CD4-positive, alpha-beta memory T cell (primary cell): ENCODE results near the gene TUBA4A. TPM values are rescaled to one million over a fixed set of nuclear protein-coding genes. Genes with fewer than 3 reads are reported as not detected.

Experiments
- CTCF ChIA-PET: fragments of 350-600 bp; sonication (Branson Sonifier 250); formaldehyde crosslinking; loops from one replicate; lab custom pipeline; 2021; ENCODE audit warnings: inconsistent platforms; ENCODE audit not compliant: partially characterized antibody; lab: Charles Lee
- POLR2A ChIA-PET: fragments of 350-600 bp; sonication (Branson Sonifier 250); formaldehyde crosslinking; loops from one replicate; lab custom pipeline; 2021; ENCODE audit not compliant: partially characterized antibody; lab: Charles Lee
- DNase-seq, 5 donors: peaks; one replicate each; pipeline versions ENCODE4 v3.0.0 to v3.0.0-alpha.2; 2020 to 2022; ENCODE audit warnings: mixed read lengths in 1 of 5
- H3K27ac ChIP-seq: one replicate; pipeline ENCODE4 v1.7.0; 2013; ENCODE audit warnings: low read depth, low read length
- H3K27me3 ChIP-seq: 2 replicates; pipeline ENCODE4 v1.7.0; 2013; ENCODE audit warnings: mild to moderate bottlenecking, low read length, moderate library complexity; ENCODE audit not compliant: insufficient read depth
- H3K36me3 ChIP-seq: 2 replicates; pipeline ENCODE4 v1.7.0; 2013; ENCODE audit warnings: mild to moderate bottlenecking, low read length, moderate library complexity; ENCODE audit not compliant: insufficient read depth
- H3K4me1 ChIP-seq: 2 replicates; pipeline ENCODE4 v1.7.0; 2013; ENCODE audit warnings: mild to moderate bottlenecking, low read length, moderate library complexity; ENCODE audit not compliant: insufficient read depth
- H3K4me3 ChIP-seq, 2 donors: one replicate each; pipeline ENCODE4 v1.7.0; 2013; ENCODE audit warnings: low read length in 2 of 2, mild to moderate bottlenecking in 1 of 2
- H3K9me3 ChIP-seq, 2 donors: one replicate each; pipeline ENCODE4 v1.7.0; 2013; ENCODE audit warnings: low read length in 2 of 2, control low read depth in 1 of 2; ENCODE audit not compliant: control insufficient read depth in 1 of 2
- H3K27ac Mint-ChIP-seq, 7 donors: one replicate each; pipeline ENCODE4 v1.8.0; 2020 to 2021; ENCODE audit warnings: mixed read lengths in 7 of 7, mild to moderate bottlenecking in 6 of 7, inconsistent platforms in 3 of 7, moderate library complexity in 3 of 7
- H3K27me3 Mint-ChIP-seq, 2 donors: one replicate each; pipeline ENCODE4 v1.8.0; 2020 to 2021; ENCODE audit warnings: mixed read lengths in 2 of 2
- H3K36me3 Mint-ChIP-seq, 2 donors: one replicate each; pipeline ENCODE4 v1.8.0; 2020 to 2021; ENCODE audit warnings: mixed read lengths in 2 of 2, inconsistent platforms in 1 of 2, mild to moderate bottlenecking in 1 of 2
- H3K4me1 Mint-ChIP-seq, 4 donors: one replicate each; pipeline ENCODE4 v1.8.0; 2020 to 2021; ENCODE audit warnings: mixed read lengths in 4 of 4, mild to moderate bottlenecking in 1 of 4
- H3K4me3 Mint-ChIP-seq, 8 donors: one replicate each; pipeline ENCODE4 v1.8.0; 2020 to 2021; ENCODE audit warnings: mixed read lengths in 8 of 8, mild to moderate bottlenecking in 7 of 8, moderate library complexity in 6 of 8, inconsistent platforms in 3 of 8
- H3K9me3 Mint-ChIP-seq, 8 donors: one replicate each; pipeline ENCODE4 v1.8.0; 2020 to 2021; ENCODE audit warnings: mixed read lengths in 8 of 8, mild to moderate bottlenecking in 5 of 8, inconsistent platforms in 3 of 8, moderate library complexity in 1 of 8
- intact Hi-C: fragments of 100-400 bp; cut with micrococcal nuclease; formaldehyde crosslinking; loops from one replicate; pipeline ENCODE4 v1.15.1; 2023
- polyA plus RNA-seq, 2 donors: library from polyadenylated mRNA; unstranded; fragments of 300-500 nt; fragmentation: Illumina TruSeq; gene quantifications; one replicate each; pipeline ENCODE4 v1.2.3, GENCODE V29; 2021
- total RNA-seq, 2 experiments: library from RNA; stranded (reverse); gene quantifications; one replicate each; pipeline ENCODE4 v1.2.3, GENCODE V29; 2021

Gene TUBA4A
- total and polyA plus RNA-seq, 4 experiments from 2014 or later, result 157 to 268 (median 251) TPM

DNA sequence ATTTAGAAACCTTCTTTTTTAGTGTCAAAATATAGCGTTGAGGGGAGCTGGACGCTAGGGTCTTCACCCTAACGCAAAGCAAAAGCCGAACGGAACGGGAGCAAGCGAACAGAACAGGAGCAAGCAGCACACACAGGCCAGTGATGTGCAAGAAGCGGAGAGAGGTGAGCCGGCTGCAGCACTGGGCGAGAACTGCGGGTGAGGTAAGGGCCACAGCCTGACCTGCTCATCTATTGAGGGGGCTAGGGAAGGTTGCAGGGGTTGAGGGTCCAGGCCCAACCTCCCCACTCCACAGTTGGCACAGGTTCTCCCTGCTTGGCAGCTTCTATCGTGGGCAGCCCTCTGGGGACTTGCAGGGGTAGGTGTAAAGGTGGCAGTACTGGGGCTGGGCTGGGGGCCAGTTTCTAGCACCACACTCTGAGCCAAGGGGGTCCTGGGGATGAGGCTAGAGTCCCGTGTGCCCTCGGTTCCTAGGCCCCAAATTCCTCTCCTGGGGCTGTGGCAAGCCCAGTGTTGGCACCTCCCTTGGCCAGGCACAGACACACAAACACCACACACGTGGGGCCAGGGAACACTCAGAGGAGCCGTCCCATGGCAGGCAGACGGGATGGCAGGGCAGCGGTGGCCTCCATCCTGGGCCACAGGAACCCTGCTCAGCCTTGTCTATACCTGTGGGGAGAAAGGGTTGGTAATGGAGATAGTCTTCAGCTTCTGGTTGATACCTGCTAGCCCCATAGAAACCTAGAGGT is 33.8 kb downstream of the TUBA4A start:
- CTCF ChIA-PET, result interaction anchor here (1.0 to 14.5 kb wide), 6 partner anchors 46 to 75 kb away, joined by 3 to 253 read pairs (median 4); partner anchors contain the start of genes CNPPD1, NHEJ1, RETREG2 and SLC23A3
- POLR2A ChIA-PET, result interaction anchor here (0.6 to 15.3 kb wide), 8 partner anchors 9 to 558 kb away, joined by 3 to 424 read pairs (median 56); partner anchors contain the start of genes ANKZF1, ATG9A, CNPPD1 and DNAJB2
- Mint-ChIP-seq H3K4me1 (peaks cover 9 to 27% (median 19%) of the 10 kb centered on the region in 4 donors), H3K4me3 (peak overlapping the region in 7 of 8 donors; percentile 30 to 85 (median 46)), H3K9me3 (peaks cover 0 to 2% (median 0%) of the 10 kb centered on the region in 8 donors), H3K36me3 (peaks cover 24 to 46% of the 10 kb centered on the region in 2 donors), H3K27ac (peak overlapping the region in 4 of 7 donors; percentile 47 to 80 (median 60)), H3K27me3 (no peaks in the 10 kb centered on the region)
- Histone ChIP-seq H3K4me3 (no peak overlapping the region), H3K36me3 (peaks cover 46% of the 10 kb centered on the region), H3K4me1 (peaks cover 24% of the 10 kb centered on the region), H3K9me3 (no peaks in the 10 kb centered on the region), H3K27ac (no peak overlapping the region), H3K27me3 (no peaks in the 10 kb centered on the region)
- no peak for DNase-seq
- intact Hi-C loops, result loop anchor here (1.0 to 10.0 kb wide), 4 partner anchors 9 to 165 kb away; partner anchors contain the start of genes ANKZF1, ATG9A, NHEJ1 and SLC23A3

DNA sequence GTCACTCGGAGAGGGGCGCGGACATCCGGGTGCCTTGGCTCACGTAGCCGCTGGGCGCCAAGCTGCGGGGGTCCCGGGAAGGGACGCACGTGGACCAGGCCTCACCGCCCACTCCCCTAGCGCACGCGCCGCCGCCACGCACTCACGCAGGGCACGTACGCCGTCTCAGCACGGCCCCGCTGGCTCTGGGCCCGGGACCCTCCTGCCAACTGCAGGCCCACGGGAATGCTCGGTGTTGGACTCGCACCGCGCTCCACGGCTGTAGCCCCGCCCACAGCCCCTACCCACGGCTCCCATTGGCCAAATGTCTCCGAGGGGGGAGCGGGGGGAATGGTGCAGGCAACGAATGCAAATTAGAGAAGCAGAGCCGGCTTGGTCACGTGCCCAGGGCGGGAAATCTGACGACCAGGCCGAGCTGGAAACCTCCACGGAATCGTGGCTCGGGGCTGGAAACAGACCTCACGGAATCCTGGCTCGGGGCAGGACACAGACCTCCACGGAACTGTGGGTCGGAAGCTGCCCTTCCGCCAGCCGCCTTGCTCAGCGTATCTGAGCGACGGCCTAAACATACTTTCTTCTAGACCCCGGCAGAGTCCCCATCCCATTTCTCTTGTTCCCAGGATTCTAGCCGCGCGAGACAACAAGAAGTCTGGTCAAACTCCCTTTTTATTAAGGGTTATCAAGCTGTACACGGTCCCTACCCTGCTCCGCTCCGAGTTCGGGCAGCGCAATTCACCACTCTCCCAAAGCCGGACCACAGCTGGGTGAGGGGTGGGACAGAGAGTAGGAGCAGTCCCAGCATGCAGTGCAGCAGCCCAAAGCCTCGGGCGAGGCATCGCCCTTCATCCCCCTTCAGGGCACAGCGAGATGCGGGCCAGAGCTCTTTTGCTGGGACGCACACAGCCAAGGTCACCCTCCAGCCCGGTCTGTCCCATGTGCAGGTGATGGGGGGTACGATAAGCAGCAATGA is 34.7 kb downstream of the TUBA4A start, which contains the start of gene ABCB6:
TSS of gene ABCB6 (minus strand) at position 227 of the 970 bp plus-strand sequence. CDS start 285 bp downstream, outside the sequence.
- peak within 1 kb of the TSS; percentile 82 to 93 (median 84) for H3K4me3 Mint-ChIP-seq
- Histone ChIP-seq H3K36me3 (peaks cover 36% of the 10 kb centered on the region), H3K4me1 (peaks cover 24% of the 10 kb centered on the region), H3K4me3 (peak within 1 kb of the TSS; percentile 49 to 68), H3K27ac (peak within 1 kb of the TSS; percentile 53), H3K27me3 (no peaks in the 10 kb centered on the region), H3K9me3 (no peaks in the 10 kb centered on the region)
- intact Hi-C loops, result loop anchor here (1.0 to 10.0 kb wide), 4 partner anchors 10 to 164 kb away; partner anchors contain the start of genes ANKZF1, ATG9A, NHEJ1 and SLC23A3
- POLR2A ChIA-PET, result interaction anchor here (0.7 to 15.3 kb wide), 13 partner anchors 10 to 76 kb away, joined by 3 to 424 read pairs (median 28); partner anchors contain the start of genes ANKZF1, ATG9A, CNPPD1 and DNAJB2
- H3K4me1 Mint-ChIP-seq, result peaks cover 8 to 25% (median 19%) of the 10 kb centered on the region in 4 donors
- peaks cover 17 to 36% of the 10 kb centered on the region in 2 donors for H3K36me3 Mint-ChIP-seq
- H3K27ac Mint-ChIP-seq, result peak within 1 kb of the TSS; percentile 74 to 96 (median 88)
- H3K9me3 Mint-ChIP-seq, result no peaks in the 10 kb centered on the region
- CTCF ChIA-PET, result interaction anchor here (0.6 to 14.5 kb wide), 9 partner anchors 8 to 76 kb away, joined by 3 to 253 read pairs (median 3); partner anchors contain the start of genes CNPPD1, GLB1L, NHEJ1 and RETREG2
- DNase-seq, result peak; percentile 81 to 93 (median 83)
- H3K27me3 Mint-ChIP-seq, result no peaks in the 10 kb centered on the region

DNA sequence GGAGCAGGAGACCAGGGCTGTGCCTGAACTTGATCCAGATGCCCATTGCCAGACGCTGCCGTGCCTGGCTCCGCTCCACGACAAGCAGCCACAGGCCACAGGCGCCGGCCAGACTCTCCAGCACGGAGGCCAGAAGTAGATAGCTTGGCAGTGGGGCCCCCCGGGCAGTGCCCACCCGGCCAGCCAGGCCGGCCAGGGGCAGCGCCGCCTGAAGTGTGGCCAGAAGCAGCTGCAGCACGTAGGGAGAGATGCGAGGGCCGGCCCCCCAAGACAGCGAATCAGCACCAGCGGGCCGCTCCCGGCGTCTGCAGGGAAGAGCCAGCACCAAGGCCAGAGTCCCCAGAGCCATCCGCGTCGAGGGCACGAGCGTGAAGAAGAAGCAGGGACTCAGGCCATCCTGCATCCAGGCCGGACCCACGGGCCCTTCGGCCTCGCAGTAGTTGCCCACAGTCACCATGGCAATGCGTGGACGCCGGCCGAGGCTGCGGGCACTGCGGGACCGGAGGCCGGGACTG is 35.4 kb downstream of the TUBA4A start:
- peaks cover 10 to 29% of the 10 kb centered on the region in 2 donors for H3K36me3 Mint-ChIP-seq
- intact Hi-C loops, result loop anchor here (2.0 to 10.0 kb wide), 3 partner anchors 47 to 163 kb away; partner anchors contain the start of genes NHEJ1 and SLC23A3

DNA sequence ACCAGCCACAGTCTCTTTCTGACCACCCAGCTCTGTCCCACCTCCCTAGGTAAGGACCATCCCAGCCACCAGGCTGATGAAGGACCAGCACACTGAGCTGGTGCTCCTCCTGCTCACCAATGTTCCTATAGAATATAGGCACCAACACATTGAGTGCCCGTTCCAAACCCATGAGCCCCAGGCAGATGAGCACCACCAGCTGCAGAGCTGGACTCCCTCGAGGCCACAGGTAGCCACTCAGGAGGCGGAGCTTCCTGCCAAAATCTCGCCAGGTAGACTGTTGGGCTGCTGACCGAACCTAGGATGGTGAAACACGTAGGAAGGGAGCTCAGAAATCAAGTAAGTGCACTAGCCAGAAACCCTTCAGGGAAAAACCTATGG is 37.2 kb downstream of the TUBA4A start:
- Histone ChIP-seq H3K36me3 (peaks cover 14% of the 10 kb centered on the region), H3K4me3 (no peak overlapping the region), H3K9me3 (no peaks in the 10 kb centered on the region), H3K4me1 (peaks cover 24% of the 10 kb centered on the region), H3K27ac (no peak overlapping the region), H3K27me3 (no peaks in the 10 kb centered on the region)
- peaks cover 8 to 26% (median 19%) of the 10 kb centered on the region in 4 donors for H3K4me1 Mint-ChIP-seq
- CTCF ChIA-PET, result interaction anchor here (1.1 to 14.5 kb wide), 7 partner anchors 33 to 83 kb away, joined by 3 to 253 read pairs (median 6); partner anchors contain the start of genes CNPPD1, NHEJ1, RETREG2 and SLC23A3
- H3K27me3 Mint-ChIP-seq, result no peaks in the 10 kb centered on the region
- intact Hi-C loops, result loop anchor here (10.0 kb wide), 1 partner anchor 162 kb away; no protein-coding TSS in a partner anchor
- peaks cover 0 to 2% (median 0%) of the 10 kb centered on the region in 8 donors for H3K9me3 Mint-ChIP-seq
- POLR2A ChIA-PET, result interaction anchor here (0.9 to 15.3 kb wide), 6 partner anchors 13 to 43 kb away, joined by 3 to 424 read pairs (median 42); partner anchors contain the start of genes ANKZF1, ATG9A, CNPPD1 and GLB1L
- DNase-seq, result no peak
- H3K27ac Mint-ChIP-seq, result peak overlapping the region in 4 of 7 donors; percentile 36 to 70 (median 42)
- H3K36me3 Mint-ChIP-seq, result peaks cover 6 to 23% of the 10 kb centered on the region in 2 donors
- H3K4me3 Mint-ChIP-seq, result peak overlapping the region in 1 of 8 donors; percentile 57

More for the DNA sequence above, 35.4 kb downstream of the TUBA4A start:
- CTCF ChIA-PET, result interaction anchor here (1.0 to 14.5 kb wide), 7 partner anchors 9 to 76 kb away, joined by 3 to 253 read pairs (median 4); partner anchors contain the start of genes CNPPD1, GLB1L, NHEJ1 and RETREG2
- Histone ChIP-seq H3K9me3 (no peaks in the 10 kb centered on the region), H3K4me3 (peak overlapping the region; percentile 49 to 68), H3K27me3 (no peaks in the 10 kb centered on the region), H3K4me1 (peaks cover 24% of the 10 kb centered on the region), H3K36me3 (peaks cover 29% of the 10 kb centered on the region), H3K27ac (peak overlapping the region; percentile 53)
- H3K4me1 Mint-ChIP-seq, result peaks cover 8 to 25% (median 19%) of the 10 kb centered on the region in 4 donors
- no peaks in the 10 kb centered on the region for H3K27me3 Mint-ChIP-seq
- no peaks in the 10 kb centered on the region for H3K9me3 Mint-ChIP-seq
- H3K27ac Mint-ChIP-seq, result peak overlapping the region; percentile 74 to 96 (median 88)
- DNase-seq, result peak in 3 of 5 donors; percentile 28 to 51 (median 37)
- POLR2A ChIA-PET, result interaction anchor here (0.7 to 15.3 kb wide), 14 partner anchors 10 to 77 kb away, joined by 3 to 424 read pairs (median 22); partner anchors contain the start of genes ANKZF1, ATG9A, CNPPD1 and DNAJB2
- H3K4me3 Mint-ChIP-seq, result peak overlapping the region; percentile 81 to 93 (median 84)

DNA sequence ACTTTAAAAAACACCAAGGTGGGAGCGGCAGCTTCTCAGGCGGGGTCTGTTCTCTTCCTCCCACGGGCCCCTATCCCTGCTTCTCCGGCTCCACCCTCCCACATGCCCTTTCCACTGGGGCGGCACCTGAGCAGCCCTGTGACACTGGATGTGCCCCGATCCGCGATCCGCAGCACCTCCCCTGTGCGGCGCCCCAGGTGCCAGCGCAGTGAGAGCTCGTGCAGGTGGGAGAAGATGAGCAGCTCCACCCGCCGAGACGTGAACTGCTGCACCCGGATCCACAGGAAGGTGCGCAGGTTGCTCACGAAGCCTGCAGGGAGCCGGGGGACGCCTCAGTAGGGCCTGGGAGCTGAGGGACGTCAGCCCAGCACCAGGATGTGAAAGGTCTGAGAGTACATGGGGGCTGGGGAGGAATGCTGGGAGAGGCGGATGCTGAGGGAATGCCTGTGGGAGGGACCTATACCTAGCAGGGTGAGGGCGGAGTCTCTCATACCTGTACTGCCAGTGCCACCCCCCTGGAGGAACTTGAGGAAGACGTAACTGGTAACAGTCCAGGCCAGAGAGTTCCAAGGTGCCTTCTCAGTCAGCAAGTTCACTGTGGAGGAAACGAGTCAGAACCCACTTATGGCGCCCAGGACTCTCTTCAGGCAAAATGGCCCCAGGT is 37.7 kb downstream of the TUBA4A start:
- ChIA-PET CTCF (interaction anchor here (1.1 to 14.5 kb wide), 8 partner anchors 34 to 158 kb away, joined by 3 to 253 read pairs (median 5); partner anchors contain the start of genes CNPPD1, NHEJ1, RETREG2 and SLC23A3), POLR2A (interaction anchor here (0.7 to 15.3 kb wide), 9 partner anchors 9 to 56 kb away, joined by 3 to 424 read pairs (median 5); partner anchors contain the start of genes ANKZF1, ATG9A, CNPPD1 and GLB1L)
- H3K4me3 Mint-ChIP-seq, result no peak overlapping the region
- peaks cover 12 to 30% (median 22%) of the 10 kb centered on the region in 4 donors for H3K4me1 Mint-ChIP-seq
- H3K4me3 ChIP-seq, result no peak overlapping the region
- no peaks in the 10 kb centered on the region for H3K9me3 ChIP-seq
- no peak for DNase-seq
- intact Hi-C loops, result loop anchor here (10.0 kb wide), 1 partner anchor 161 kb away; no protein-coding TSS in a partner anchor
- peaks cover 0 to 2% (median 0%) of the 10 kb centered on the region in 8 donors for H3K9me3 Mint-ChIP-seq
- H3K36me3 ChIP-seq, result peaks cover 11% of the 10 kb centered on the region
- peaks cover 3 to 22% of the 10 kb centered on the region in 2 donors for H3K36me3 Mint-ChIP-seq
- peaks cover 29% of the 10 kb centered on the region for H3K4me1 ChIP-seq
- no peak overlapping the region for H3K27ac ChIP-seq
- no peaks in the 10 kb centered on the region for H3K27me3 ChIP-seq
- no peaks in the 10 kb centered on the region for H3K27me3 Mint-ChIP-seq
- H3K27ac Mint-ChIP-seq, result peak overlapping the region in 1 of 7 donors; percentile 46
